Bronchial epithelial cell (primary cell): ENCODE data around the gene FAM174C. TPM values are rescaled to one million over a fixed set of nuclear protein-coding genes. Genes with fewer than 3 reads are reported as not detected.
"Not testable (repeated sequence)": the region's sequence is repeated elsewhere in the genome, so short reads cannot be mapped to it uniquely, and the experiment has no call there.

Experiments
- DNase-seq: peaks from one replicate; pipeline ENCODE4 v3.0.0-alpha.2; 2010; ENCODE audit warnings: low read depth
- FAIRE-seq: peaks from 2 replicates; lab custom pipeline; 2011; peaks lifted over from hg19 to GRCh38; lab: Jason Lieb, UNC
- H3K27me3 ChIP-seq: 2 replicates; pipeline ENCODE4 v1.5.1; 2011; ENCODE audit warnings: low read length; ENCODE audit not compliant: control insufficient read depth, insufficient read depth
- H3K36me3 ChIP-seq: 2 replicates; pipeline ENCODE4 v1.5.1; 2011; ENCODE audit warnings: low read length; ENCODE audit not compliant: control insufficient read depth, insufficient read depth
- H3K4me3 ChIP-seq: 2 replicates; pipeline ENCODE4 v1.5.1; 2011; ENCODE audit warnings: mild to moderate bottlenecking, low read depth, low read length, control low read depth
- CTCF ChIP-seq: IDR thresholded peaks from 2 replicates; pipeline ENCODE4 v1.5.1; 2011; ENCODE audit warnings: mild to moderate bottlenecking, moderate library complexity, low read length, control low read depth, inconsistent platforms; ENCODE audit not compliant: insufficient read depth, severe bottlenecking
- total RNA-seq: library from RNA; depleted of rRNA; stranded (reverse); fragments of >200 nt; gene quantifications from 2 replicates; pipeline ENCODE4 v1.2.1, GENCODE V29; 2014

The FAM174C gene
- total RNA-seq, 1 donor from 2014 or later, result 20.8 TPM

- Histone ChIP-seq H3K27me3 (no peaks in the 10 kb centered on the region), H3K4me3 (no peak overlapping the region), H3K36me3 (no peaks in the 10 kb centered on the region)
- no peak for FAIRE-seq
- no peak for DNase-seq
- TF ChIP-seq CTCF, result no peak
Measured at GRCh38 chr19:1300744-1301490, 25.6 kb downstream of the FAM174C start.

GRCh38 chr19:1302533-1303239 lies 27.4 kb downstream of the FAM174C start:
- no peak for FAIRE-seq
- Histone ChIP-seq H3K36me3 (no peaks in the 10 kb centered on the region), H3K27me3 (no peaks in the 10 kb centered on the region), H3K4me3 (no peak overlapping the region)
- DNase-seq, result no peak
- no peak for TF ChIP-seq CTCF

- H3K27me3 ChIP-seq, result no peaks in the 10 kb centered on the region
- no peak for DNase-seq
- no peak for TF ChIP-seq CTCF
- no peaks in the 10 kb centered on the region for H3K36me3 ChIP-seq
- H3K4me3 ChIP-seq, result no peak overlapping the region
- no peak for FAIRE-seq
Measured at GRCh38 chr19:1304197-1304924, 29.0 kb downstream of the FAM174C start.

GRCh38 chr19:1305354-1305753 lies 30.0 kb downstream of the FAM174C start:
- not testable (repeated sequence) for DNase-seq, H3K36me3 ChIP-seq, H3K27me3 ChIP-seq, H3K4me3 ChIP-seq, FAIRE-seq

- Histone ChIP-seq H3K36me3 (no peaks in the 10 kb centered on the region), H3K4me3 (no peak overlapping the region), H3K27me3 (no peaks in the 10 kb centered on the region)
- FAIRE-seq, result no peak
- no peak for DNase-seq
- TF ChIP-seq CTCF, result no peak
Measured at GRCh38 chr19:1307320-1307719, 32.0 kb downstream of the FAM174C start.

DNA sequence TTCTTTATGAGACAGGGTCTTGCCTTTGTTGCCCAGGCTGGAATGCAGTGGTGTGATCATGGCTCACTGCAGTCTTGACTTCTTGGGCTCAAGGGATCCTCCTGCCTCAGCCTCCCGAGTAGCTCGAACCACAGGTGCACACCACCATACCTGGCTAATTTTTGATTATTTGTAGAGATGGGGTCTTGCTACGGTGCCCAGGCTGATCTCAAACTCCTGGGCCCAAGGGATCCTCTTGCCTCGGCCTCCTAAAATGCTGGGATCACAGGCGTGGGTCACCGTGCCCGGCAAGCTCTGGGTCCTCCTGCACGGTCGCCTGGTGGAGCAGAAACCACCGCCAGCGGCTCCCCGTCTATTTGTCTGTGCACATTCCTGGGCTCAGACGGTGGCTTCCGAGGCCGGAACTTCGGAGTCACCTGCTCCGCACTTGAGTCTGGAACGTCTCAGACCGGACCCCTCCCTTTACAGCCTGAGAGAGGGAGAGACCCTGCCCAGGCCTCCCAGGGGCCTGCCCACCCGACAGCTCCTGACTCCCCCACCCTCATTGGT lies 32.5 kb downstream of the FAM174C start:
- no peaks in the 10 kb centered on the region for H3K27me3 ChIP-seq
- H3K4me3 ChIP-seq, result no peak overlapping the region
- no peaks in the 10 kb centered on the region for H3K36me3 ChIP-seq
- FAIRE-seq, result no peak
- DNase-seq, result no peak
- no peak for TF ChIP-seq CTCF
